Right lobe of liver (tissue), 6 donors: ENCODE results near the gene FMNL1. TPM values are rescaled to one million over a fixed set of nuclear protein-coding genes. Genes with fewer than 3 reads are reported as not detected.

Experiments used
- ATAC-seq, 4 donors: fragments of 200-7000 bp; cut with Tn5 transposase; one replicate each; pipeline ENCODE4 v1.9.1; 2020; ENCODE audit warnings: mild to moderate bottlenecking in 4 of 4, moderate library complexity in 4 of 4
- DNase-seq, 3 donors: peaks; one replicate each; pipeline ENCODE4 v3.0.0-alpha.2; 2020
- H3K27ac ChIP-seq, 3 donors: fragments of 200-600 bp; one replicate each; pipeline ENCODE4 v1.8.0; 2022
- H3K27me3 ChIP-seq, 2 donors: fragments of 200-600 bp; one replicate each; pipeline ENCODE4 v1.8.0; 2022
- H3K36me3 ChIP-seq, 4 donors: fragments of 200-600 bp; sonication (generic) in 1 of 4; one replicate each; pipeline versions ENCODE4 v1.5.1 to v1.8.0; 2017 to 2022; ENCODE audit warnings: control low read depth in 1 of 4
- H3K4me1 ChIP-seq, 4 donors: fragments of 200-600 bp; sonication (generic) in 1 of 4; one replicate each; pipeline versions ENCODE4 v1.5.1 to v1.8.0; 2017 to 2022; ENCODE audit warnings: control low read depth in 1 of 4
- H3K4me3 ChIP-seq, 3 donors: fragments of 200-600 bp; one replicate each; pipeline ENCODE4 v1.8.0; 2022
- H3K9me3 ChIP-seq, 4 donors: fragments of 200-600 bp; sonication (generic) in 1 of 4; one replicate each; pipeline versions ENCODE4 v1.5.1 to v1.8.0; 2017 to 2022; ENCODE audit warnings: control low read depth in 1 of 4
- POLR2A ChIP-seq: fragments of 450-650 bp; IDR thresholded peaks from one replicate; pipeline ENCODE4 v1.6.1; 2017; ENCODE audit warnings: antibody characterized with exemption, mild to moderate bottlenecking
- WGBS: methylation state at CpG from one replicate; pipeline ENCODE4 v1.1.6; 2018; ENCODE audit warnings: low coverage, low lambda C conversion rate; ENCODE audit not compliant: insufficient coverage; ENCODE audit errors: missing lambda C conversion rate; 5-methylcytosine and 5-hydroxymethylcytosine counted together
- intact Hi-C, 2 donors: fragments of 100-400 bp; cut with DNase I; formaldehyde crosslinking; loops; one replicate each; pipeline versions ENCODE4 v1.11.2 to v1.14.1; 2022
- total RNA-seq, 6 experiments: library from RNA; depleted of rRNA in 2 of 6; stranded (reverse); fragments of >200 nt in 2 of 6; fragmentation: NEBNext Ultra II Directional in 3 of 6; extraction: Animal tissue kit (Norgen Biotek cat#: 25700) in 3 of 6; gene quantifications; one replicate each; pipeline versions ENCODE4 v1.1.0 to v1.2.4, GENCODE V29; 2016 to 2023
- TF ChIP-seq, protein P1 (sequence below), 4 donors: fragments of 200-600 bp in 3 of 4; fragments of 450-650 bp in 1 of 4; IDR thresholded peaks; one replicate each; pipeline versions ENCODE4 v1.5.1 to v1.8.0; 2016 to 2022; ENCODE audit warnings: antibody characterized with exemption in 4 of 4, mild to moderate bottlenecking in 2 of 4
- donor health status: DM: no; HTN: yes; CAD: no.
- donor health status: DM: no; HTN: no; CAD: no.
- donor health status: DM: no; HTN: no; CAD: no.
- donor health status: DM: no; HTN: yes; CAD: no.
- donor health status: DM: no; HTN: yes; CAD: no.

FMNL1 gene
- total RNA-seq, 6 experiments from 2014 or later: 3.7 to 10.0 (median 5.1) TPM

- H3K36me3 ChIP-seq: no peaks in the 10 kb centered on the region
- no peak overlapping the region for H3K4me3 ChIP-seq
- DNase-seq (peak in 1 of 3 donors; percentile 42), ATAC-seq (no peak)
- peaks cover 0 to 14% of the 10 kb centered on the region in 2 donors for H3K27me3 ChIP-seq
- intact Hi-C loops: no loop called here
- TF ChIP-seq POLR2A: no peak
- TF ChIP-seq, protein P1, sequence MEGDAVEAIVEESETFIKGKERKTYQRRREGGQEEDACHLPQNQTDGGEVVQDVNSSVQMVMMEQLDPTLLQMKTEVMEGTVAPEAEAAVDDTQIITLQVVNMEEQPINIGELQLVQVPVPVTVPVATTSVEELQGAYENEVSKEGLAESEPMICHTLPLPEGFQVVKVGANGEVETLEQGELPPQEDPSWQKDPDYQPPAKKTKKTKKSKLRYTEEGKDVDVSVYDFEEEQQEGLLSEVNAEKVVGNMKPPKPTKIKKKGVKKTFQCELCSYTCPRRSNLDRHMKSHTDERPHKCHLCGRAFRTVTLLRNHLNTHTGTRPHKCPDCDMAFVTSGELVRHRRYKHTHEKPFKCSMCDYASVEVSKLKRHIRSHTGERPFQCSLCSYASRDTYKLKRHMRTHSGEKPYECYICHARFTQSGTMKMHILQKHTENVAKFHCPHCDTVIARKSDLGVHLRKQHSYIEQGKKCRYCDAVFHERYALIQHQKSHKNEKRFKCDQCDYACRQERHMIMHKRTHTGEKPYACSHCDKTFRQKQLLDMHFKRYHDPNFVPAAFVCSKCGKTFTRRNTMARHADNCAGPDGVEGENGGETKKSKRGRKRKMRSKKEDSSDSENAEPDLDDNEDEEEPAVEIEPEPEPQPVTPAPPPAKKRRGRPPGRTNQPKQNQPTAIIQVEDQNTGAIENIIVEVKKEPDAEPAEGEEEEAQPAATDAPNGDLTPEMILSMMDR (IDR thresholded peaks at IDR 0.05): no peak
- no peaks in the 10 kb centered on the region for H3K9me3 ChIP-seq
- 93% methylated on average over 4 of the region's 7 CpGs for WGBS
- H3K4me1 ChIP-seq: no peaks in the 10 kb centered on the region
- H3K27ac ChIP-seq: no peak overlapping the region
Observed at GRCh38 chr17:45238155-45238774, 16.6 kb downstream of the FMNL1 start.

GRCh38 chr17:45240905-45241327 lies 19.2 kb downstream of the FMNL1 start:
- Histone ChIP-seq H3K36me3 (no peaks in the 10 kb centered on the region), H3K9me3 (no peaks in the 10 kb centered on the region), H3K4me3 (no peak overlapping the region), H3K27me3 (peaks cover 0 to 14% of the 10 kb centered on the region in 2 donors), H3K4me1 (no peaks in the 10 kb centered on the region), H3K27ac (no peak overlapping the region)
- 35% methylated on average over 14 of the region's 21 CpGs for WGBS
- TF ChIP-seq, protein P1 (IDR thresholded peaks at IDR 0.05): no peak
- TF ChIP-seq POLR2A: no peak
- DNase-seq: no peak
- intact Hi-C loops: no loop called here
- no peak for ATAC-seq

DNA sequence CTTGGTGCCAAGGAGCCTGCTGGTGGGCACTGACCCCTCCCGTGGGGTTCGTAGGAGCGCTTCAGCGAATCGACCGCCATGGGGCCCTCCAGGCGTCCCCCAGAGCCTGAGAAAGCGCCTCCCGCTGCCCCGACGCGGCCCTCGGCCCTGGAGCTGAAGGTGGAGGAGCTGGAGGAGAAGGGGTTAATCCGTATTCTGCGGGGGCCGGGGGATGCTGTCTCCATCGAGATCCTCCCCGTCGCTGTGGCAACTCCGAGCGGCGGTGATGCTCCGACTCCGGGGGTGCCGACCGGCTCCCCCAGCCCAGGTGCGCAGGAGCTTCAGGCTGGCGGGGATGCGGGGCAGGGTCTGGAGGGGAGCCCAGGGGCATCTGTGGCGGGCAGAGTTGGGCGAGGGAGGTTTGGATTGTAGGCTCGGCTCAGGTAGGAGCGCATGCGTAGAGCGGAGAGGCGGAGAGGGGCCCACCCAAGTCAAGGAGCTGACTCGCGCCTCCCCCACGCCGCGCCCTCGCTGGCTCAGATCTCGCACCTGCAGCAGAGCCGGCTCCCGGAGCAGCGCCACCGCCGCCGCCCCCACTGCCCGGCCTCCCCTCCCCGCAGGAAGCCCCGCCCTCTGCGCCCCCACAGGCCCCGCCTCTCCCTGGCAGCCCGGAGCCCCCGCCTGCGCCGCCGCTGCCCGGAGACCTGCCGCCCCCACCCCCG lies 19.8 kb downstream of the FMNL1 start:
- ATAC-seq (peak in 3 of 4 donors; percentile 5 to 20 (median 13)), DNase-seq (no peak)
- no peaks in the 10 kb centered on the region for H3K4me1 ChIP-seq

GRCh38 chr17:45242029-45242414 lies 20.3 kb downstream of the FMNL1 start:
- H3K27ac ChIP-seq: no peak overlapping the region
- no CpG with 5 or more reads among the region's 18 CpGs for WGBS
- peaks cover 0 to 14% of the 10 kb centered on the region in 2 donors for H3K27me3 ChIP-seq
- intact Hi-C loops: no loop called here
- H3K9me3 ChIP-seq: no peaks in the 10 kb centered on the region
- H3K4me3 ChIP-seq: no peak overlapping the region
- no peak for TF ChIP-seq POLR2A
- TF ChIP-seq, protein P1 (IDR thresholded peaks at IDR 0.05): no peak
- no peak for DNase-seq
- peaks cover 0 to 5% (median 0%) of the 10 kb centered on the region in 4 donors for H3K4me1 ChIP-seq
- ATAC-seq: no peak
- H3K36me3 ChIP-seq: no peaks in the 10 kb centered on the region

More for the DNA sequence above, 19.8 kb downstream of the FMNL1 start:
- no peak for TF ChIP-seq POLR2A
- TF ChIP-seq, protein P1 (IDR thresholded peaks at IDR 0.05): no peak
- intact Hi-C loops: no loop called here
- H3K27me3 ChIP-seq: peaks cover 0 to 14% of the 10 kb centered on the region in 2 donors
- H3K27ac ChIP-seq: no peak overlapping the region
- H3K4me3 ChIP-seq: no peak overlapping the region
- no peaks in the 10 kb centered on the region for H3K36me3 ChIP-seq
- no CpG with 5 or more reads among the region's 62 CpGs for WGBS
- no peaks in the 10 kb centered on the region for H3K9me3 ChIP-seq
